HG02885 (cell line): ENCODE measurements around the gene CACNA1C.
"Not testable (repeated sequence)": the region's sequence is repeated elsewhere in the genome, so short reads cannot be mapped to it uniquely, and the experiment has no call there.

Experiments used
- ATAC-seq: cut with Tn5 transposase; IDR thresholded peaks from one replicate; pipeline ENCODE4 v1.9.1; 2021; ENCODE audit warnings: mild to moderate bottlenecking; ENCODE audit not compliant: unreplicated experiment, poor library complexity

Gene CACNA1C

GRCh38 chr12:2070440-2071045 is 17.8 kb downstream of the CACNA1C start:
- no peak for ATAC-seq

GRCh38 chr12:2074792-2075191 is 22.0 kb downstream of the CACNA1C start:
- no peak for ATAC-seq

GRCh38 chr12:2075508-2076195 is 22.9 kb downstream of the CACNA1C start:
- ATAC-seq, result no peak

DNA sequence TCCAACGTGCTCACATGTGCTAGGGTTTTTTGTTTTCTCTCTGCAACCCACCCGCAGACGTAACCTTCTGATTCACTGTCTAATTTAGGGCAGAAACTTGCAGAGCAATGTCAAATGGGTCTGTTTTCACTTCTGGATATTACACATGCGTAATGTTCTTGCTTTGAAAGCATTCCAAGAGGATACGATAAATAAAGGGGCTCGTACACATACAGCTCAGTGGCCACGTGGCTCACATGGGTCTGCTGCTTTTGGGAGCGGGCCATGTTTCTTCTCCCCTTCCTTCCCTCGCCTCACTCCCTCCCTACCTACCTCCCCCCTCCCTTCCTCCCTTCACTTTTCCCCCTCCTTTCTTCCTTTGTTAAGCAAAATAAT is 23.4 kb downstream of the CACNA1C start:
- ATAC-seq, result no peak

- ATAC-seq, result no peak
These were observed 23.9 kb downstream of the CACNA1C start for GRCh38 chr12:2076728-2077127.

DNA sequence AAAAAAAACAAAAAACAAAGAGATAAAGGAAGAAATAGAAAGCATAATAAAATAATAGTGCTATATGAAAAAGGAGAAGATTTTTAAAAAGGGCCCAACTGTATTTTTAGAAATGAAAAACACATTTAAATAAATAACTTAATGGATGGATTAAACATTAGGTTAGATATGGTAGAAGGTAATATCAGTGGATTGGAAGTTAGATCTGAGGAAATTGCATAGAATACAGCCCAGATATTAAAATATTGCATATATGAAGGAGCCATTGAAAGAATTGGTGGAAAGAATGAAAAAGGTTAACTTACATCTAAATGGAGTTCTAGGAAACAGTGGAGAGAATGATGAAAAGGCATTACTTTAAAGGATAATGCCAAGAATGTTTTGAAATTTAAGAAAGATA is 27.8 kb downstream of the CACNA1C start:
- ATAC-seq, result no peak

GRCh38 chr12:2082321-2082720 is 29.5 kb downstream of the CACNA1C start:
- ATAC-seq, result no peak

DNA sequence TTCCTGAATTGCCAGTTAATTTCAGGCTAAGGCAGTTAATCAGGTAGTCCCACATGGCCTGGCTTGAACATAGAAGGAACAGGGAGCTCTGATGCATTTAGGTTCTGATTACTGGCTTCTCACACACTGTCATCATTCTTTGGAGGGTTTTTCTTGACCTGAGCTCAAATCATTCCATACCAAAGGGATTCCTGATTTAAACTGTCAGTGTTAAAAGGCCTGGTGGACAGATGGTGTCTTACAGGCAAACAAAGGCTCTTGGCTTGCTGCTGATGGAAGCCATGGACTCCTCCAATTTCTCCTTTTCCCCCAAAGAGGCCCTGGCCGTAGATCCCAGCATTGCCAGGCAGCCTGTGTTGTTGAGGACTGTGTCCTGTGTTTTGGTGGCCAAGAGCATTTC is 30.2 kb downstream of the CACNA1C start:
- no peak for ATAC-seq

DNA sequence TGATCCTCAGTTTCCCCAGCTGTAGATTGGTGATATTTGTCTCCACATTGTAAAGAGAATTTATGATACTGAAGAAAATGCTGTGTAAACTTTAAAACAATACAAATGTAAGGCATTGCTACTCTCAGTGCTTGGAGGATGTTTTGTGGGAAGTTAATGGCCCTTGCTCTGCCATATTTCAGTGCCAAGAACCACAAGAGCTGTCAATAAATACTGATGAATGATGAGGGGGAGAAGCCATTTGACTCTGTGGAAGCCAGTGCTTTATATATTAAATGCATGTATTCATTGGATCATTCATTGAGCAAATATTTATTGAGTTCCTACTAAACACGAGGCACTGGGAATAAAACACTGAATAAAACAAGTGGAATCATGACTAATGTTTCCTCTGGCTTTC is 30.8 kb downstream of the CACNA1C start:
- ATAC-seq, result no peak

DNA sequence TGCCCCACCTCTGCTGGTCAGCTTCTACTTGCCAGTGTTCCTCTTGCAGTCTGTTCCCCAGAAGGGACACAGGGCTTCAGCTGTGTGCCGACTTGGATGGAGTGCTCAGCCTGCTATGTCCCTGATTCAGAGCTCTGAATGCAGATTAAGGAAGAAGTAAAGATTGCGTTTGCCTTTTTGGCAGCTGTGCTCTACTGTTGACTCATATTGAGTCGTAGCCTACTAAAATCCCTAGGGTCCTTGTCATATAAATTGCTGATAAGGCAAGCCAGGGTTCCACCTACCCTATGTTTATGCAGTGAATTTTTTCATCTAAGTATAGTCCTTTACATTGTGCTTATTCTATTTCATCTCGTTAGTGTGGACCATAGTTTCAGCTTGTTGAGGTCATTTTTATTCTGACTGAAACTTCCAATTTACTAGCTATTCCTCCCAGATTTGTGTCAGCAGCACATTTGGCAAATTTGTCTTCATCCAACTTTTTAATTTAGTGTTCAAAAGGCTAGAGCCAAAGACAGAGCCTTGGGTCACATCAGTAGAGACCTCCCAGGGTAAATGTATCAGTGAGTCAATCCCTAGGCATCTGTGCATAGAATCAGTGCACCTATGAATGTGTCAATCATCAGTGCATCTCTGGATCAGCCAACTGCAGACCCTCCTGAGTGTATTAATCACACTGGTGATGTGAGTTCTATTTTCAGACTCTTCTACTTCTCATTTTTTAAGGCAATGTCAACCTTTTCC is 31.9 kb downstream of the CACNA1C start:
- ATAC-seq, result no peak

GRCh38 chr12:2092354-2092753 is 39.6 kb downstream of the CACNA1C start:
- no peak for ATAC-seq

GRCh38 chr12:2092890-2093289 is 40.1 kb downstream of the CACNA1C start:
- no peak for ATAC-seq

- ATAC-seq, result no peak
These were observed 41.8 kb downstream of the CACNA1C start for GRCh38 chr12:2094597-2094996.

GRCh38 chr12:2095878-2096277 is 43.1 kb downstream of the CACNA1C start:
- ATAC-seq, result no peak

- no peak for ATAC-seq
These were observed 44.8 kb downstream of the CACNA1C start for GRCh38 chr12:2097617-2098016.

DNA sequence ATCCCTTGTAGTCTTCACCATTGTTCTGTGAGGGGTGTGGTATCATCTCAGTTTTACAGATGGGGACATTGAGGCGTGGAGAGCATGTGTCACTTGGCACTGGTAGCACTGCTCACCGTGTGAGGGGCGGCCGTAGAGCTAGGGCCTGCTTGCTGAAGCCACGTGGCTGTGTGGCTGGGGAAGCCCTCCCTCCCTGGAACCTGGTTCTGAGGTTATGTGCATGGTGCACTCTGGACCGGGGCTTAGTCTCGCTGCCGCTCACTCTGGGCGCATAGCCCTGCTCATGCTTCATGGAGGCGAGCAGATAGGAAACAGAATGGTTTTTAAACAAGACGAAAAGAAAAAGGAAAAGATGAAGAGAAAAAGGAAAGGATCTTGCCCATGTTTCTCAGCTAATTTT is 46.1 kb downstream of the CACNA1C start:
- no peak for ATAC-seq

GRCh38 chr12:2099595-2099994 is 46.8 kb downstream of the CACNA1C start:
- ATAC-seq, result no peak

- no peak for ATAC-seq
These were observed 48.6 kb downstream of the CACNA1C start for GRCh38 chr12:2101359-2101758.

- no peak for ATAC-seq
These were observed 49.0 kb downstream of the CACNA1C start for GRCh38 chr12:2101771-2102170.

DNA sequence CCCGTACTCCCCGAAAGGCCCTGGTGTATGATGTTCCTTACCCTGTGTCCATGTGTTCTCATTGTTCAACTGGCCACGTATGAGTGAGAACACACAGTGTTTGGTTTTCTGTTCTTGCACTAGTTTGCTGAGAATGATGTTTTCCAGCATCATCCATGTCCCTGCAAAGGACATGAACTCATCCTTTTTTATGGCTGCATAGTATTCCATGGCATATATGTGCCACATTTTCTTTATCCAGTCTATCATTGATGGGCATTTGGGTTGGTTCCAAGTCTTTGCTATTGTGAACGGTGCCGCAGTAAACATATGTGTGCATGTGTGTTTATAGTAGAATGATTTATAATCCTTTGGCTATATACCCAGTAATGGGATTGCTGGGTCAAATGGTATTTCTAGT is 49.9 kb downstream of the CACNA1C start:
- not testable (repeated sequence) for ATAC-seq

- ATAC-seq, result not testable (repeated sequence)
These were observed 52.6 kb downstream of the CACNA1C start for GRCh38 chr12:2105387-2105786.

GRCh38 chr12:2108166-2108565 is 55.4 kb downstream of the CACNA1C start:
- no peak for ATAC-seq
